ENCODE data around the gene KCNF1.

DNA sequence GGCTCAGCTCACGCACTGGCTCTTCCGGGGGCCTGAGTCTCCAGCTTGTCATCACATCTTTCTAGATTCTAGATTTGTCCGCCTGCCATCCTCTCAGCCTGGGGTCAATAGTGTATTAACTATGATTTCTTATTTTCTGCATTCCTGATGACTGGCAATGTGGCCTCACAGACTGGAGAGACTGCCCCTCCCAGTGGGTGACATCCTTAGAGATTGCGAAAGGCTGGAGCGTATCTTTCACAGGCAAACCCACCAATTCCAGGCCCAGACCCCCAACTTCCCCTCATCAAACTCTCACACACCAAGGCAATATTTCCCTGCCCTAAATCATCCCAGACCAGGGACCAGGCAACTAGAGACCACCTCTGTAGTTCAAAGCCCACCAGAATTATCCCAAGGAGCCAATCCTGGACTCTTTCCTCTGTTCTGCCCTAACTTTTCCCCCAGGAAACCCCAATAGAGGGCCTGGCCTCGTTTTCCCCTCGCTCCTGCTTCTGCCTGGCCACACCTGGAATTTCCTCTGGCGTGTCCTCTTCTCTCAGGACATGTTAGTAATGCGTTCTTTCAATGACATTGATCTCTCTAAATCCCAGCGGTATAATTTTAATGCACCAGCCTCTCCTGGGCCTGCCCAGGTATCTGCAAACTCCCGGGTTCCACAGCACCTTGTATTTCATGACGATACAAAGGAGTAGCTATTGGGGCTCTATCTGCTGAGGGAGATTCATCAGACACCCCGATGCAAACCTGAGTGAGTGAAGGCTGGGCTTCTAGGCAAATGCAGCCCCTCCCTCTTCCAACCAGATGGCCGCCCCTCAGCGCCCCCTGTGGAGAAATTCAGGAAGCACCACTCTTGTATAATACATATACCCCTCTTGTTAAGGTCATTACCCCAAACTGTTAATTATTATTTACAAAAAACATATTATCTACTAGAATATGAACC is 2.4 kb upstream of the KCNF1 start:
- TF ChIP-seq, protein P1, sequence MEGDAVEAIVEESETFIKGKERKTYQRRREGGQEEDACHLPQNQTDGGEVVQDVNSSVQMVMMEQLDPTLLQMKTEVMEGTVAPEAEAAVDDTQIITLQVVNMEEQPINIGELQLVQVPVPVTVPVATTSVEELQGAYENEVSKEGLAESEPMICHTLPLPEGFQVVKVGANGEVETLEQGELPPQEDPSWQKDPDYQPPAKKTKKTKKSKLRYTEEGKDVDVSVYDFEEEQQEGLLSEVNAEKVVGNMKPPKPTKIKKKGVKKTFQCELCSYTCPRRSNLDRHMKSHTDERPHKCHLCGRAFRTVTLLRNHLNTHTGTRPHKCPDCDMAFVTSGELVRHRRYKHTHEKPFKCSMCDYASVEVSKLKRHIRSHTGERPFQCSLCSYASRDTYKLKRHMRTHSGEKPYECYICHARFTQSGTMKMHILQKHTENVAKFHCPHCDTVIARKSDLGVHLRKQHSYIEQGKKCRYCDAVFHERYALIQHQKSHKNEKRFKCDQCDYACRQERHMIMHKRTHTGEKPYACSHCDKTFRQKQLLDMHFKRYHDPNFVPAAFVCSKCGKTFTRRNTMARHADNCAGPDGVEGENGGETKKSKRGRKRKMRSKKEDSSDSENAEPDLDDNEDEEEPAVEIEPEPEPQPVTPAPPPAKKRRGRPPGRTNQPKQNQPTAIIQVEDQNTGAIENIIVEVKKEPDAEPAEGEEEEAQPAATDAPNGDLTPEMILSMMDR (IDR thresholded peaks at IDR 0.05; ENCODE audit: low read depth, low read length): peak; percentile 74
- no peak for TF ChIP-seq POLR2A (IDR thresholded peaks at IDR 0.05; ENCODE audit: extremely low read depth, insufficient read length)
- TF ChIP-seq, protein P2, sequence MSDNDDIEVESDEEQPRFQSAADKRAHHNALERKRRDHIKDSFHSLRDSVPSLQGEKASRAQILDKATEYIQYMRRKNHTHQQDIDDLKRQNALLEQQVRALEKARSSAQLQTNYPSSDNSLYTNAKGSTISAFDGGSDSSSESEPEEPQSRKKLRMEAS (IDR thresholded peaks at IDR 0.05; ENCODE audit: low read depth, low read length): no peak

All from NB4 (cell line).